GM10248 (cell line): Measurements from ENCODE around the gene SLC1A5.

ENCODE experiments used
- CTCF ChIA-PET: fragments of 300-600 bp; sonication (Branson Sonifier 250); formaldehyde crosslinking; extraction: SDS; loops from one replicate; lab custom pipeline; 2021; ENCODE audit warnings: antibody characterized with exemption; lab: Yijun Ruan, JAX
- POLR2A ChIA-PET: fragments of 350-650 bp; sonication (Branson Sonifier 250); formaldehyde crosslinking; extraction: SDS; loops from one replicate; lab custom pipeline; 2020; ENCODE audit warnings: antibody characterized with exemption; lab: Yijun Ruan, JAX
- DNase-seq: peaks from one replicate; pipeline ENCODE4 v3.0.0; 2012; ENCODE audit errors: extremely low spot score
- CTCF ChIP-seq: IDR thresholded peaks from 2 replicates; pipeline ENCODE4 v1.5.1; 2012; ENCODE audit warnings: mild to moderate bottlenecking, low read depth; ENCODE audit errors: extremely low read depth, missing control alignments, control extremely low read depth

The SLC1A5 gene

GRCh38 chr19:46729696-46730095 is 58.7 kb downstream of the SLC1A5 start:
- DNase-seq, result no peak
- no peak for TF ChIP-seq CTCF
- ChIA-PET POLR2A (interaction anchor here (1.4 kb wide), 1 partner anchor 11 kb away, joined by 3 read pairs; no protein-coding TSS in a partner anchor), CTCF (interaction anchor here (1.1 to 5.4 kb wide), 19 partner anchors 8 to 117 kb away, joined by 3 to 66 read pairs (median 9); partner anchors contain the start of gene PRKD2)

- DNase-seq, result peak; percentile 91
- TF ChIP-seq CTCF, result peak; percentile 96
- ChIA-PET POLR2A (interaction anchor here (1.4 kb wide), 1 partner anchor 12 kb away, joined by 3 read pairs; no protein-coding TSS in a partner anchor), CTCF (interaction anchor here (0.7 to 5.4 kb wide), 28 partner anchors 9 to 116 kb away, joined by 3 to 66 read pairs (median 6); partner anchors contain the start of genes DACT3, PRKD2 and PTGIR)
These were observed 59.6 kb downstream of the SLC1A5 start for GRCh38 chr19:46728693-46729339.

GRCh38 chr19:46728208-46728607 is 60.2 kb downstream of the SLC1A5 start:
- ChIA-PET CTCF (interaction anchor here (0.7 to 5.4 kb wide), 28 partner anchors 8 to 199 kb away, joined by 3 to 66 read pairs (median 5); partner anchors contain the start of genes DACT3, PRKD2 and PTGIR), POLR2A (interaction anchor here (1.4 kb wide), 1 partner anchor 13 kb away, joined by 3 read pairs; no protein-coding TSS in a partner anchor)
- DNase-seq, result no peak
- no peak for TF ChIP-seq CTCF

- DNase-seq, result no peak
- POLR2A ChIA-PET, result no interaction called here
- TF ChIP-seq CTCF, result no peak
- CTCF ChIA-PET, result interaction anchor here (0.7 to 5.4 kb wide), 20 partner anchors 8 to 198 kb away, joined by 3 to 66 read pairs (median 6); partner anchors contain the start of genes PRKD2 and PTGIR
These were observed 60.6 kb downstream of the SLC1A5 start for GRCh38 chr19:46727757-46728156.

GRCh38 chr19:46726971-46727501 is 61.4 kb downstream of the SLC1A5 start:
- CTCF ChIA-PET, result interaction anchor here (0.7 to 5.4 kb wide), 4 partner anchors 12 to 36 kb away, joined by 3 to 66 read pairs (median 24); partner anchors contain the start of gene PRKD2
- TF ChIP-seq CTCF, result no peak
- POLR2A ChIA-PET, result interaction anchor here (0.7 kb wide), 1 partner anchor 24 kb away, joined by 3 read pairs; no protein-coding TSS in a partner anchor
- no peak for DNase-seq

GRCh38 chr19:46726551-46726950 is 61.8 kb downstream of the SLC1A5 start:
- no peak for TF ChIP-seq CTCF
- ChIA-PET CTCF (interaction anchor here (0.7 to 4.3 kb wide), 2 partner anchors 12 to 15 kb away, joined by 3 to 44 read pairs; partner anchors contain the start of gene PRKD2), POLR2A (interaction anchor here (0.7 kb wide), 1 partner anchor 23 kb away, joined by 3 read pairs; no protein-coding TSS in a partner anchor)
- no peak for DNase-seq
